Kidney epithelial cell (primary cell): ENCODE data around the gene FAAH. TPM values are rescaled to one million over a fixed set of nuclear protein-coding genes. Genes with fewer than 3 reads are reported as not detected.

Experiments
- DNase-seq: peaks from one replicate; pipeline ENCODE4 v3.0.0-alpha.2; 2010; ENCODE audit warnings: low read depth
- H3K27me3 ChIP-seq: 2 replicates; pipeline ENCODE4 v1.6.0; 2011; ENCODE audit warnings: low read length; ENCODE audit not compliant: control insufficient read depth, insufficient read depth
- H3K36me3 ChIP-seq: 2 replicates; pipeline ENCODE4 v1.5.1; 2011; ENCODE audit warnings: low read length; ENCODE audit not compliant: control insufficient read depth, insufficient read depth
- H3K4me3 ChIP-seq: 2 replicates; pipeline ENCODE4 v1.5.1; 2011; ENCODE audit warnings: low read depth, mild to moderate bottlenecking, control low read depth, low read length
- CTCF ChIP-seq: IDR thresholded peaks from 2 replicates; pipeline ENCODE4 v1.5.1; 2011; ENCODE audit warnings: mild to moderate bottlenecking, moderate library complexity, low read length, control low read depth, inconsistent platforms; ENCODE audit not compliant: insufficient read depth, poor library complexity, severe bottlenecking
- total RNA-seq: library from RNA; depleted of rRNA; stranded (reverse); fragments of >200 nt; gene quantifications from 2 replicates; pipeline ENCODE4 v1.2.3, GENCODE V29; 2015

Gene FAAH
- total RNA-seq, 1 donor from 2014 or later, result 8.5 TPM

- H3K36me3 ChIP-seq, result no peaks in the 10 kb centered on the region
- TF ChIP-seq CTCF, result no peak
- H3K27me3 ChIP-seq, result no peaks in the 10 kb centered on the region
- no peak overlapping the region for H3K4me3 ChIP-seq
- DNase-seq, result no peak
These were observed 18.9 kb downstream of the FAAH start for GRCh38 chr1:46412893-46413595.

- TF ChIP-seq CTCF, result peak; percentile 33
- Histone ChIP-seq H3K27me3 (no peaks in the 10 kb centered on the region), H3K4me3 (no peak overlapping the region), H3K36me3 (no peaks in the 10 kb centered on the region)
- no peak for DNase-seq
These were observed 19.5 kb downstream of the FAAH start for GRCh38 chr1:46413596-46413985.

- Histone ChIP-seq H3K4me3 (no peak overlapping the region), H3K27me3 (no peaks in the 10 kb centered on the region), H3K36me3 (no peaks in the 10 kb centered on the region)
- no peak for DNase-seq
- no peak for TF ChIP-seq CTCF
These were observed 21.4 kb downstream of the FAAH start for GRCh38 chr1:46415514-46415913.

- no peaks in the 10 kb centered on the region for H3K27me3 ChIP-seq
- no peaks in the 10 kb centered on the region for H3K36me3 ChIP-seq
- DNase-seq, result no peak
- no peak for TF ChIP-seq CTCF
- no peak overlapping the region for H3K4me3 ChIP-seq
These were observed 24.9 kb downstream of the FAAH start for GRCh38 chr1:46418976-46419375.

GRCh38 chr1:46420533-46420915, 26.4 kb downstream of the FAAH start:
- DNase-seq, result no peak
- no peak overlapping the region for H3K4me3 ChIP-seq
- H3K36me3 ChIP-seq, result no peaks in the 10 kb centered on the region
- no peak for TF ChIP-seq CTCF
- H3K27me3 ChIP-seq, result peaks cover 6% of the 10 kb centered on the region

GRCh38 chr1:46421739-46422138, 27.6 kb downstream of the FAAH start:
- DNase-seq, result no peak
- Histone ChIP-seq H3K36me3 (no peaks in the 10 kb centered on the region), H3K4me3 (no peak overlapping the region), H3K27me3 (peaks cover 6% of the 10 kb centered on the region)
- no peak for TF ChIP-seq CTCF
